ENCODE data around the gene GNAQ.

Gene GNAQ

DNA sequence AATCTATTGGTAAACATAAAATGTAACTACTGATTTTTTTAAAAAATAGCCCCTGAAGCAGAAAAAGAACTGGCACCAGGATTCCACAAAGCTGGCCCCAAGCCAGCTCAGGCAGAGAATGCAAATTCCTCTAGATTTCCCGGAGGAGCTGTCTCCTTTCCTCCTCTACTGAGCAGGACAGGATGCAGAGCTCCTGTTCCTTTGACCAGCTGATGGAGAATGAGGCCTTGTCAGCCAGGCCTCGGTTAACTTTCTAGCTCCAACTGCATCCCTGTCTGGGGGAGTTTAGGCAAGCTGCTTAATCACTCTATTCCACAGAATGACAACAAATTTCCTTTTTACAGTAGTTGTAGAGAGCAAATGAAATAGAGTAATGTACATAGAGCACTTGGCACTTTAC, 155.5 kb downstream of the GNAQ start:
- TF ChIP-seq NFIC (IDR thresholded peaks at IDR 0.05), result 0 out of 2 replicates have a peak, but pooled peaks have one; percentile 45
- TF ChIP-seq, protein P1, sequence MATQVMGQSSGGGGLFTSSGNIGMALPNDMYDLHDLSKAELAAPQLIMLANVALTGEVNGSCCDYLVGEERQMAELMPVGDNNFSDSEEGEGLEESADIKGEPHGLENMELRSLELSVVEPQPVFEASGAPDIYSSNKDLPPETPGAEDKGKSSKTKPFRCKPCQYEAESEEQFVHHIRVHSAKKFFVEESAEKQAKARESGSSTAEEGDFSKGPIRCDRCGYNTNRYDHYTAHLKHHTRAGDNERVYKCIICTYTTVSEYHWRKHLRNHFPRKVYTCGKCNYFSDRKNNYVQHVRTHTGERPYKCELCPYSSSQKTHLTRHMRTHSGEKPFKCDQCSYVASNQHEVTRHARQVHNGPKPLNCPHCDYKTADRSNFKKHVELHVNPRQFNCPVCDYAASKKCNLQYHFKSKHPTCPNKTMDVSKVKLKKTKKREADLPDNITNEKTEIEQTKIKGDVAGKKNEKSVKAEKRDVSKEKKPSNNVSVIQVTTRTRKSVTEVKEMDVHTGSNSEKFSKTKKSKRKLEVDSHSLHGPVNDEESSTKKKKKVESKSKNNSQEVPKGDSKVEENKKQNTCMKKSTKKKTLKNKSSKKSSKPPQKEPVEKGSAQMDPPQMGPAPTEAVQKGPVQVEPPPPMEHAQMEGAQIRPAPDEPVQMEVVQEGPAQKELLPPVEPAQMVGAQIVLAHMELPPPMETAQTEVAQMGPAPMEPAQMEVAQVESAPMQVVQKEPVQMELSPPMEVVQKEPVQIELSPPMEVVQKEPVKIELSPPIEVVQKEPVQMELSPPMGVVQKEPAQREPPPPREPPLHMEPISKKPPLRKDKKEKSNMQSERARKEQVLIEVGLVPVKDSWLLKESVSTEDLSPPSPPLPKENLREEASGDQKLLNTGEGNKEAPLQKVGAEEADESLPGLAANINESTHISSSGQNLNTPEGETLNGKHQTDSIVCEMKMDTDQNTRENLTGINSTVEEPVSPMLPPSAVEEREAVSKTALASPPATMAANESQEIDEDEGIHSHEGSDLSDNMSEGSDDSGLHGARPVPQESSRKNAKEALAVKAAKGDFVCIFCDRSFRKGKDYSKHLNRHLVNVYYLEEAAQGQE (IDR thresholded peaks at IDR 0.05; ENCODE audit: low read depth), result no peak

DNA sequence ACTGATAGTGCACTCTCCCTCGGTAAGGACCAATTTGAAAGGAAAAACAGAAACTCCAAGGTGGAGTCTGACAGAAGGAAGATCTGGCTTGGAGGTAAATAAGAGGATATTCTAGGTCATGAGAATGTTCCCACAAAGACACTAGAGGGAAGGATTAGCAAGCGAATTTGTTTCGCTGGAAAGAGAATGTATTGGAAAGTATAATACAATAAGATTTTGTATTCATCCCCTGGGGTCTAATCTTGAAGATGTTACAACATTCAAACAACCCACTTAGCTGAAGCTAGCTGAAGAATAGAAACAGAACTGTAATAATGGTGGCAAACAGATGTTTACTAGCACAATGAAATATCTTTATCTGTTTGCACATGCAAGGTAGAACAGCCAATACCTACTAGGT, 158.7 kb downstream of the GNAQ start:
- TF ChIP-seq RAD21 (IDR thresholded peaks at IDR 0.05; ENCODE audit: low read depth) (no peak), FOXM1 (IDR thresholded peaks at IDR 0.05; ENCODE audit: borderline replicate concordance, low read depth) (no peak), EP300 (IDR thresholded peaks at IDR 0.05; ENCODE audit: borderline replicate concordance) (no peak), USF1 (IDR thresholded peaks at IDR 0.05) (no peak), TEAD4 (IDR thresholded peaks at IDR 0.05) (no peak), TCF12 (IDR thresholded peaks at IDR 0.05; ENCODE audit: low read depth) (no peak), ZBTB7A (IDR thresholded peaks at IDR 0.05; ENCODE audit: low read depth) (no peak), YY1 (IDR thresholded peaks at IDR 0.05; ENCODE audit: low read depth) (no peak), NFIC (IDR thresholded peaks at IDR 0.05) (no peak), CREB1 (IDR thresholded peaks at IDR 0.05; ENCODE audit: low read depth) (no peak), TAF1 (IDR thresholded peaks at IDR 0.05; ENCODE audit: low read depth) (no peak), CEBPB (IDR thresholded peaks at IDR 0.05) (no peak)
- TF ChIP-seq, protein P2, sequence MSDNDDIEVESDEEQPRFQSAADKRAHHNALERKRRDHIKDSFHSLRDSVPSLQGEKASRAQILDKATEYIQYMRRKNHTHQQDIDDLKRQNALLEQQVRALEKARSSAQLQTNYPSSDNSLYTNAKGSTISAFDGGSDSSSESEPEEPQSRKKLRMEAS (IDR thresholded peaks at IDR 0.05), result no peak
- TF ChIP-seq, protein P1 (IDR thresholded peaks at IDR 0.05; ENCODE audit: low read depth), result no peak

- TF ChIP-seq, protein P1 (IDR thresholded peaks at IDR 0.05; ENCODE audit: low read depth), result no peak
- TF ChIP-seq FOXM1 (IDR thresholded peaks at IDR 0.05; ENCODE audit: borderline replicate concordance, low read depth) (no peak), CREB1 (IDR thresholded peaks at IDR 0.05; ENCODE audit: low read depth) (no peak), EP300 (IDR thresholded peaks at IDR 0.05; ENCODE audit: borderline replicate concordance) (no peak), YY1 (IDR thresholded peaks at IDR 0.05; ENCODE audit: low read depth) (no peak), NFIC (IDR thresholded peaks at IDR 0.05) (no peak), TCF12 (IDR thresholded peaks at IDR 0.05; ENCODE audit: low read depth) (no peak), USF1 (IDR thresholded peaks at IDR 0.05) (no peak), CEBPB (IDR thresholded peaks at IDR 0.05) (no peak), EGR1 (IDR thresholded peaks at IDR 0.05) (no peak), TEAD4 (IDR thresholded peaks at IDR 0.05) (no peak), ZBTB7A (IDR thresholded peaks at IDR 0.05; ENCODE audit: low read depth) (no peak), TAF1 (IDR thresholded peaks at IDR 0.05; ENCODE audit: low read depth) (no peak), RAD21 (IDR thresholded peaks at IDR 0.05; ENCODE audit: low read depth) (no peak)
- TF ChIP-seq, protein P2 (IDR thresholded peaks at IDR 0.05), result no peak
Measured at GRCh38 chr9:77872177-77872576, 159.4 kb downstream of the GNAQ start.

DNA sequence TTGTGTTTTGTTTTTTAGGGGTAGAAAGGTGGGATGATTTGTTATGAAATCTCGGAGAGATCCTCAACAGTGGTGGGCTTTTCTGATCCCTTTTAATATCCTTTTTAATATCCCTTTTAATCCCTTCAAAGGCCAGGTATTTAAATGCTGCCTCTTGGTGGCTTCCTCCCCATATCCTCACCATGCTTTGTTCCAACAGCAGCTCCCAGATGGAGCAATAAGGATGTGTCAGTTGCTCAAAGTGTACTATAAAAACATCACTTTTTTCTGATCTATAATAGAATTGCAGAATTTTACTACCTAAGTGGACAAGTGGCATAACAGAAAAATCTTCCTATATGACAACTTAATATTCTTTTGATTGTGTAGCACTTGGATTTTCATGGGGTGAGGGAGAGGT, 160.1 kb downstream of the GNAQ start:
- TF ChIP-seq YY1 (IDR thresholded peaks at IDR 0.05; ENCODE audit: low read depth), result no peak
- no peak for TF ChIP-seq NFIC (IDR thresholded peaks at IDR 0.05)
- TF ChIP-seq EGR1 (IDR thresholded peaks at IDR 0.05), result no peak
- TF ChIP-seq FOXM1 (IDR thresholded peaks at IDR 0.05; ENCODE audit: borderline replicate concordance, low read depth), result no peak
- TF ChIP-seq, protein P2 (IDR thresholded peaks at IDR 0.05), result no peak
- no peak for TF ChIP-seq TAF1 (IDR thresholded peaks at IDR 0.05; ENCODE audit: low read depth)
- TF ChIP-seq TCF12 (IDR thresholded peaks at IDR 0.05; ENCODE audit: low read depth), result no peak
- TF ChIP-seq RAD21 (IDR thresholded peaks at IDR 0.05; ENCODE audit: low read depth), result no peak
- TF ChIP-seq TEAD4 (IDR thresholded peaks at IDR 0.05), result no peak
- no peak for TF ChIP-seq ZBTB7A (IDR thresholded peaks at IDR 0.05; ENCODE audit: low read depth)
- TF ChIP-seq, protein P1 (IDR thresholded peaks at IDR 0.05; ENCODE audit: low read depth), result no peak
- no peak for TF ChIP-seq CEBPB (IDR thresholded peaks at IDR 0.05)
- no peak for TF ChIP-seq EP300 (IDR thresholded peaks at IDR 0.05; ENCODE audit: borderline replicate concordance)
- no peak for TF ChIP-seq USF1 (IDR thresholded peaks at IDR 0.05)
- TF ChIP-seq CREB1 (IDR thresholded peaks at IDR 0.05; ENCODE audit: low read depth), result no peak

All from Ishikawa (cell line).